ENCODE results near the gene KIF25. TPM values are rescaled to one million over a fixed set of nuclear protein-coding genes. Genes with fewer than 3 reads are reported as not detected.

KIF25 gene
- total RNA-seq, 1 experiment from 2014 or later: 0.59 TPM

GRCh38 chr6:167956983-167957492 is 40.4 kb upstream of the KIF25 start:
- no peak overlapping the region for H3K4me2 ChIP-seq (ENCODE audit: insufficient read depth, insufficient read length, low read length)
- WGBS (ENCODE audit: extremely low coverage, insufficient read length, low lambda C conversion rate): no CpG with 5 or more reads among the region's 8 CpGs
- H3K27ac Mint-ChIP-seq: peak overlapping the region in 2 of 3 experiments; percentile 52 to 83; a peak in 2 of 7 replicates

More at GRCh38 chr6:167956983-167957492, 40.4 kb upstream of the KIF25 start:
- Histone ChIP-seq H3K9me3 (ENCODE audit: control insufficient read depth, low read depth, low read length) (no peaks in the 10 kb centered on the region), H3K27me3 (ENCODE audit: insufficient read depth, low read length) (no peaks in the 10 kb centered on the region; the same call in 1 of the 2 replicates), H3K79me1 (ENCODE audit: insufficient read depth, low read depth, low read length, poor library complexity, severe bottlenecking) (peaks cover 3% of the 10 kb centered on the region), H2BK5ac (ENCODE audit: insufficient read length, low read length) (no peak overlapping the region), H3K23ac (ENCODE audit: insufficient read length, low read depth, low read length) (no peak overlapping the region), H3K79me2 (ENCODE audit: insufficient read depth, low read length) (no peaks in the 10 kb centered on the region), H3K14ac (ENCODE audit: insufficient read depth, low read length) (no peak overlapping the region), H2AK5ac (ENCODE audit: insufficient read length, low read length) (no peak overlapping the region), H4K8ac (replicated peaks; ENCODE audit: insufficient read length, low read depth, low read length) (no peak overlapping the region), H2AFZ (ENCODE audit: low read length) (no peak overlapping the region), H4K20me1 (ENCODE audit: control insufficient read depth, insufficient read depth, insufficient read length) (no peaks in the 10 kb centered on the region), H4K5ac (ENCODE audit: insufficient read length, low read depth, low read length) (no peak overlapping the region), H3K56ac (ENCODE audit: insufficient read length, low read depth, low read length) (no peak overlapping the region), H3K9ac (ENCODE audit: extremely low read depth, insufficient read length, low read length) (no peak overlapping the region), H3K4me1 (ENCODE audit: insufficient read depth, low read length) (no peaks in the 10 kb centered on the region), H3K18ac (ENCODE audit: insufficient read length, low read depth, low read length) (no peak overlapping the region), H3K27ac (ENCODE audit: insufficient read length, low read depth, low read length) (no peak overlapping the region), H2BK15ac (ENCODE audit: low read depth, low read length) (no peak overlapping the region), H3K23me2 (ENCODE audit: insufficient read length, low read depth, low read length, poor library complexity, severe bottlenecking) (no peaks in the 10 kb centered on the region), H2BK12ac (ENCODE audit: insufficient read length, low read depth, low read length) (no peak overlapping the region), H2BK120ac (ENCODE audit: low read depth, low read length, poor library complexity, severe bottlenecking) (no peak overlapping the region), H3K4ac (ENCODE audit: low read depth, low read length) (no peak overlapping the region), H3T11ph (ENCODE audit: low read length) (no peak overlapping the region), H4K91ac (ENCODE audit: insufficient read length, low read depth, low read length) (no peak overlapping the region), H2BK20ac (ENCODE audit: low read depth, low read length, poor library complexity, severe bottlenecking) (no peak overlapping the region)
- TF ChIP-seq CTCF (conservative IDR thresholded peaks at IDR 0.05): no peak
- DNase-seq: no peak
- no peaks in the 10 kb centered on the region for H3K9me3 Mint-ChIP-seq
- H3K4me3 Mint-ChIP-seq: no peak overlapping the region
- H3K36me3 Mint-ChIP-seq (ENCODE audit: insufficient read depth in 1 of 3, low read depth in 3 of 3): peaks cover 15 to 30% (median 26%) of the 10 kb centered on the region in 3 experiments
- no peaks in the 10 kb centered on the region for H3K27me3 Mint-ChIP-seq (ENCODE audit: low read depth)
- peaks cover 0 to 3% of the 10 kb centered on the region in 2 experiments; a peak in 1 of 4 replicates for H3K4me1 Mint-ChIP-seq

All from H9 (cell line).